ENCODE data around the gene TMEM150C.

TMEM150C gene

GRCh38 chr4:82528074-82528473 is 33.7 kb downstream of the TMEM150C start:
- DNase-seq (ENCODE audit: low read depth) = no peak
- no peak for TF ChIP-seq CTCF (IDR thresholded peaks at IDR 0.05; ENCODE audit: insufficient read depth, low read depth, low read length, missing control alignments)
- no peak overlapping the region for H3K4me3 ChIP-seq (ENCODE audit: low read length)

GRCh38 chr4:82525307-82525911 is 36.4 kb downstream of the TMEM150C start:
- no peak for TF ChIP-seq CTCF (IDR thresholded peaks at IDR 0.05; ENCODE audit: insufficient read depth, low read depth, low read length, missing control alignments)
- H3K4me3 ChIP-seq (ENCODE audit: low read length) = no peak overlapping the region
- DNase-seq (ENCODE audit: low read depth) = no peak

- TF ChIP-seq CTCF (IDR thresholded peaks at IDR 0.05; ENCODE audit: insufficient read depth, low read depth, low read length, missing control alignments) = no peak
- no peak overlapping the region for H3K4me3 ChIP-seq (ENCODE audit: low read length)
- peak; percentile 53 for DNase-seq (ENCODE audit: low read depth)
Measured at GRCh38 chr4:82524570-82525152, 37.1 kb downstream of the TMEM150C start.

GRCh38 chr4:82523179-82523578 is 38.6 kb downstream of the TMEM150C start:
- no peak overlapping the region for H3K4me3 ChIP-seq (ENCODE audit: low read length)
- TF ChIP-seq CTCF (IDR thresholded peaks at IDR 0.05; ENCODE audit: insufficient read depth, low read depth, low read length, missing control alignments) = no peak
- no peak for DNase-seq (ENCODE audit: low read depth)

GRCh38 chr4:82522472-82522871 is 39.3 kb downstream of the TMEM150C start:
- no peak for TF ChIP-seq CTCF (IDR thresholded peaks at IDR 0.05; ENCODE audit: insufficient read depth, low read depth, low read length, missing control alignments)
- DNase-seq (ENCODE audit: low read depth) = no peak
- H3K4me3 ChIP-seq (ENCODE audit: low read length) = no peak overlapping the region

- no peak for DNase-seq (ENCODE audit: low read depth)
- TF ChIP-seq CTCF (IDR thresholded peaks at IDR 0.05; ENCODE audit: insufficient read depth, low read depth, low read length, missing control alignments) = no peak
- H3K4me3 ChIP-seq (ENCODE audit: low read length) = no peak overlapping the region
Measured at GRCh38 chr4:82521283-82521682, 40.5 kb downstream of the TMEM150C start.

- no peak for TF ChIP-seq CTCF (IDR thresholded peaks at IDR 0.05; ENCODE audit: insufficient read depth, low read depth, low read length, missing control alignments)
- no peak overlapping the region for H3K4me3 ChIP-seq (ENCODE audit: low read length)
- DNase-seq (ENCODE audit: low read depth) = no peak
Measured at GRCh38 chr4:82519776-82520175, 42.0 kb downstream of the TMEM150C start.

Measured in epithelial cell of esophagus (primary cell).